ENCODE measurements around the gene CRTC2.

GRCh38 chr1:153944827-153945117 is 13.6 kb downstream of the CRTC2 start:
- TF ChIP-seq POLR2A (IDR thresholded peaks at IDR 0.05), result no peak
- no peak for TF ChIP-seq CTCF (IDR thresholded peaks at IDR 0.05)
